PC-3 (cell line): ENCODE data around the gene OR14I1. TPM values are rescaled to one million over a fixed set of nuclear protein-coding genes. Genes with fewer than 3 reads are reported as not detected.
"Not testable (repeated sequence)": the region's sequence is repeated elsewhere in the genome, so short reads cannot be mapped to it uniquely, and the experiment has no call there.

Experiments
- ATAC-seq: fragments of 200-7000 bp; cut with Tn5 transposase; 2 replicates; pipeline ENCODE4 v1.9.1; 2020; ENCODE audit warnings: mild to moderate bottlenecking, moderate library complexity
- BruUV-seq: library from RNA; stranded (reverse); fragments of 400-500 nt; replicated peaks from 2 replicates; lab custom pipeline; 2021; lab: Mats Ljungman, UMichigan
- CTCF ChIA-PET: fragments of 300-600 bp; sonication (Branson Sonifier 250); formaldehyde crosslinking; loops from one replicate; lab custom pipeline; 2022; ENCODE audit warnings: antibody characterized with exemption; lab: Charles Lee
- POLR2A ChIA-PET: fragments of 300-600 bp; sonication (Branson Sonifier 250); formaldehyde crosslinking; loops from one replicate; lab custom pipeline; 2022; ENCODE audit warnings: antibody characterized with exemption; ENCODE audit not compliant: unreplicated experiment; lab: Charles Lee
- DNase-seq: peaks from one replicate; pipeline ENCODE4 v3.0.0-alpha.2; 2015
- H2AFZ ChIP-seq: fragments of 300-600 bp; sonication (generic); 2 replicates; pipeline ENCODE4 v1.6.0; 2016; ENCODE audit warnings: antibody characterized with exemption, low read length
- H3F3A ChIP-seq: fragments of 300-600 bp; sonication (generic); one replicate; pipeline ENCODE4 v1.6.0; 2017; ENCODE audit warnings: antibody characterized with exemption, low read length, control low read depth, mild to moderate bottlenecking; ENCODE audit not compliant: unreplicated experiment
- H3K27ac ChIP-seq: fragments of 300-600 bp; sonication (generic); 2 replicates; pipeline ENCODE4 v1.5.1; 2016; ENCODE audit warnings: mild to moderate bottlenecking, low read length
- H3K27me3 ChIP-seq: fragments of 300-600 bp; sonication (generic); 2 replicates; pipeline ENCODE4 v1.6.1; 2016; ENCODE audit warnings: low read length, mixed read lengths
- H3K36me3 ChIP-seq: fragments of 300-600 bp; sonication (generic); 2 replicates; pipeline ENCODE4 v1.6.1; 2016; ENCODE audit warnings: low read depth, mixed run types, low read length, mixed read lengths
- H3K4me1 ChIP-seq: fragments of 300-600 bp; sonication (generic); 2 replicates; pipeline ENCODE4 v1.5.1; 2016; ENCODE audit warnings: low read length; ENCODE audit not compliant: insufficient read depth
- H3K4me2 ChIP-seq: fragments of 300-600 bp; sonication (generic); 2 replicates; pipeline ENCODE4 v1.6.0; 2016; ENCODE audit warnings: low read length
- H3K4me3 ChIP-seq: fragments of 300-600 bp; sonication (generic); 2 replicates; pipeline ENCODE4 v1.5.1; 2016; ENCODE audit warnings: mild to moderate bottlenecking, low read length, mixed read lengths
- H3K79me2 ChIP-seq: fragments of 300-600 bp; sonication (generic); 2 replicates; pipeline ENCODE4 v1.6.1; 2017; ENCODE audit warnings: low read length, mixed read lengths
- H3K9ac ChIP-seq: fragments of 300-600 bp; sonication (generic); 2 replicates; pipeline ENCODE4 v1.6.0; 2016; ENCODE audit warnings: mild to moderate bottlenecking, low read length
- H3K9me2 ChIP-seq: fragments of 300-600 bp; sonication (generic); replicated peaks from 2 replicates; pipeline ENCODE4 v1.6.1; 2016; ENCODE audit warnings: mixed run types, low read length, mixed read lengths
- H3K9me3 ChIP-seq: fragments of 300-600 bp; sonication (generic); 2 replicates; pipeline ENCODE4 v1.6.1; 2016; ENCODE audit warnings: low read length, mixed read lengths
- H4K20me1 ChIP-seq: fragments of 300-600 bp; sonication (generic); 2 replicates; pipeline ENCODE4 v1.6.1; 2016; ENCODE audit warnings: low read length, mixed read lengths
- CTCF ChIP-seq: fragments of 300-600 bp; sonication (generic); conservative IDR thresholded peaks from 2 replicates; pipeline ENCODE4 v1.5.1; 2017; ENCODE audit warnings: antibody characterized with exemption, low read depth, mild to moderate bottlenecking, low read length
- EZH2 ChIP-seq: fragments of 300-600 bp; sonication (generic); IDR thresholded peaks from one replicate; pipeline ENCODE4 v1.6.1; 2017; ENCODE audit warnings: antibody characterized with exemption, mild to moderate bottlenecking, low read length; ENCODE audit not compliant: unreplicated experiment
- EZH2phosphoT487 ChIP-seq: fragments of 300-600 bp; sonication (generic); IDR thresholded peaks from 2 replicates; pipeline ENCODE4 v1.6.1; 2018; ENCODE audit warnings: mild to moderate bottlenecking, antibody characterized with exemption, low read length, borderline replicate concordance
- intact Hi-C: fragments of 100-400 bp; cut with micrococcal nuclease; formaldehyde crosslinking; loops from 2 replicates; pipeline ENCODE4 v1.9.0; 2023
- total RNA-seq: library from RNA; depleted of rRNA; stranded (reverse); fragments of >200 nt; gene quantifications from 2 replicates; pipeline ENCODE4 v1.2.3, GENCODE V29; 2014

Gene OR14I1
- total RNA-seq, 1 experiment from 2014 or later: not detected

GRCh38 chr1:248670003-248670402 lies 32.6 kb downstream of the OR14I1 start:
- no peaks in the 10 kb centered on the region for H3K27me3 ChIP-seq
- no peak overlapping the region for H3K4me3 ChIP-seq
- TF ChIP-seq EZH2 (no peak), EZH2phosphoT487 (no peak), CTCF (no peak)
- H3K4me2 ChIP-seq: no peak overlapping the region
- no peak overlapping the region for H3K9ac ChIP-seq
- POLR2A ChIA-PET: interaction anchor here (0.6 kb wide), 1 partner anchor 215 kb away, joined by 12 read pairs; no protein-coding TSS in a partner anchor
- CTCF ChIA-PET: no interaction called here
- H3K9me3 ChIP-seq: peaks cover 41% of the 10 kb centered on the region
- intact Hi-C loops: no loop called here
- no peak overlapping the region for H3K27ac ChIP-seq
- no peaks in the 10 kb centered on the region for H3K4me1 ChIP-seq
- H3K9me2 ChIP-seq: no peaks in the 10 kb centered on the region
- no peaks in the 10 kb centered on the region for H4K20me1 ChIP-seq
- no TSS peak for BruUV-seq
- DNase-seq (peak; percentile 46), ATAC-seq (no peak)
- 0 out of 2 replicates have a peak, but pooled peaks cover 2% of the 10 kb centered on the region for H3K36me3 ChIP-seq
- H3K79me2 ChIP-seq: no peaks in the 10 kb centered on the region
- no peak overlapping the region for H2AFZ ChIP-seq
- no peaks in the 10 kb centered on the region for H3F3A ChIP-seq

DNA sequence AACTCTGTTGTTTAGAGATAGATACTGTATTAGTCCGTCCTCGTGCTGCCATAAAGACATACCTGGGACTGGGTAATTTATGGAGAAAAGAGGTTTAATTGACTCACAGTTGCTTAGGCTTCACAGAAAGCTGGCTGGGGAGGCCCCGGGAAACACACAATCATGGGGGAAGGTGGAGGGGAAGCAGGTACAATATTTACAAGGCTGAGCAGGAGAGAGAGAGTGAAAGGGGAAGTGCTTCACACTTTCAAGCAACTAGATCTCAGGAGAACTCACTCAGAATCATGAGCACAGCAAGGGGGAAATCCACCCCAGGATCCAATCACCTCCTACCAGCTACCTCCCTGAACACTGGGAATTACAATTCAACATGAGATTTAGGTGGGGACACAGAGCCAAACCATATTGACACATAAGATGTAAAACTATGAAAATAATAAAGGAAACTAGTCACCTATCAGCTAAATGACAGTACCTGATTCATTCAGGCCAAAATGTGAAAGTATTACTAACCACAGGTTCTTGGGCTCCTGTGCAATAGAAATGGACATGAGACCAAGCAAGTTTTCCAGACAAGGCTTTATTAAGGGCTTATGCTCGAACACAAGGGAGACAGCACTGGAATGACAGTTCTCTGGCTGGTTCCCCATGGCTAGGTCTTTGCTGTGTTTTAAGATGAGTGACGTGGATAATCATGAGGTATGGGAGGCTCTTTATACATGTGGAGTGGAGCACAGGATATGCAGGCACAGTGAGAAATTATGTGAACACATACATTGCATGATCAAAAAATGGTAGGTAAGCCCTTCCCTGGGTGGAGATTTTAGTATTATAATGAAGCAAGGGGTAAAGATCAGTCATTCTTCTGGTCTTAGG lies 38.9 kb downstream of the OR14I1 start:
- H4K20me1 ChIP-seq, DNase-seq, H3K79me2 ChIP-seq, intact Hi-C loops, CTCF ChIA-PET, H3K27me3 ChIP-seq, H3K4me1 ChIP-seq, POLR2A ChIA-PET, H3K4me3 ChIP-seq, H3K9me2 ChIP-seq, H3K27ac ChIP-seq, H3K4me2 ChIP-seq, H3F3A ChIP-seq, H3K36me3 ChIP-seq, H3K9ac ChIP-seq, ATAC-seq, BruUV-seq, H2AFZ ChIP-seq: not testable (repeated sequence)
- H3K9me3 ChIP-seq: peaks cover 17% of the 10 kb centered on the region

DNA sequence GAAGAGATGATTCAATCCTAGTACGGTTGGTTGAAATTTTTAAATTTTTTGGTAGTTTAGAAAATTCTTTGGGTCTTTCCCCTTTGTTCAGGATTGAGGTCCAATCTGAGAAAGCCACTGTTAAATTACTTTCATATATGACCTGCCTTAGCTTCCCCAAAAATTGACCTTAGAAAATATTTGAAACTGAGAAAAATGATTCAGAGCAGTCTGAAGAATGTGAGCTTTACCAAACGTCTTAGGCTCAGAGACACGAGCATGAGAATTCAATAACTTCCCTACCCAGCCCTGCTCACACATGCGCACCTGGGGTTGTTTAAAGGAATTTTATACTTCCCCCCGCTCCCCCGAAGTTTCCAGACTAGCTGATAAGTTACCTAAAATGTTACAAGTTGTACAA lies 45.8 kb downstream of the OR14I1 start:
- H3K9ac ChIP-seq, POLR2A ChIA-PET, BruUV-seq, H3K9me2 ChIP-seq, H3K4me2 ChIP-seq, H3K9me3 ChIP-seq, H4K20me1 ChIP-seq, H3F3A ChIP-seq, H3K79me2 ChIP-seq, ATAC-seq, DNase-seq, CTCF ChIA-PET, H3K36me3 ChIP-seq, H2AFZ ChIP-seq, H3K4me3 ChIP-seq, intact Hi-C loops, H3K27ac ChIP-seq, H3K4me1 ChIP-seq: not testable (repeated sequence)
- H3K27me3 ChIP-seq: peaks cover 16% of the 10 kb centered on the region

DNA sequence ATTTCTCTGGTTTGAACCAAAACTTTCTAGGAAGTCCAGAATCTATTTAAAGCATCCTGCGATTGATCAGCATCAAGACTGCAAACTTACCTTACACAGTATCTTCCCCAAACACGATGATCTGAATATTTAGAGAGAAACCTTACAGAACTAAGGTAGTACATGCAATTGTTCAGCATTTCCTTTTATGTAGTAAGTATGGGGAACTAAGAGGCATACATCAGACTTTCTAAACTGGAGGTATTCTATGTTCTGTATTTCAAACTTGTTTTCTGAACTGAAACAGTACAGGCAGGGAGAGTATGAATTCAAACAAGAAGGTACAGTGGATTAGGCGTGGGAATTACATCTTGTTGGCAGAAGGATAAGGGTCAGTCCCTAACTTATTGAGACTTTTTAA lies 47.2 kb downstream of the OR14I1 start, which contains the start of gene OR2T27:
TSS of gene OR2T27 (minus strand) at position 175 of the 400 bp plus-strand sequence. CDS start 4,644 bp downstream, outside the sequence.
- H3K4me1 ChIP-seq, H3K36me3 ChIP-seq, CTCF ChIA-PET, H3K27ac ChIP-seq, ATAC-seq, H3K9me2 ChIP-seq, H3K9me3 ChIP-seq, H3K9ac ChIP-seq, DNase-seq, intact Hi-C loops, POLR2A ChIA-PET, BruUV-seq, H3K4me2 ChIP-seq, H3F3A ChIP-seq, H2AFZ ChIP-seq, H3K79me2 ChIP-seq, H3K4me3 ChIP-seq, H4K20me1 ChIP-seq: not testable (repeated sequence)
- peaks cover 16% of the 10 kb centered on the region for H3K27me3 ChIP-seq
